H54 (cell line): ENCODE data around the gene PRKG1.
A peak's percentile ranks its signal among the peaks of the same experiment; 100 is the strongest.
"Not testable (repeated sequence)": the region's sequence is repeated elsewhere in the genome, so short reads cannot be mapped to it uniquely, and the experiment has no call there.

ENCODE experiments used
- DNase-seq: peaks from one replicate; pipeline ENCODE4 v3.0.0; 2011; ENCODE audit warnings: low spot score, mixed read lengths; ENCODE audit not compliant: insufficient read length
- FAIRE-seq: peaks from 3 replicates; lab custom pipeline; 2011; peaks lifted over from hg19 to GRCh38; lab: Jason Lieb, UNC
- POLR2A ChIP-seq: IDR thresholded peaks from 2 replicates; pipeline ENCODE4 v1.6.1; 2011; ENCODE audit warnings: low read depth, mild to moderate bottlenecking, low read length

PRKG1 gene

DNA sequence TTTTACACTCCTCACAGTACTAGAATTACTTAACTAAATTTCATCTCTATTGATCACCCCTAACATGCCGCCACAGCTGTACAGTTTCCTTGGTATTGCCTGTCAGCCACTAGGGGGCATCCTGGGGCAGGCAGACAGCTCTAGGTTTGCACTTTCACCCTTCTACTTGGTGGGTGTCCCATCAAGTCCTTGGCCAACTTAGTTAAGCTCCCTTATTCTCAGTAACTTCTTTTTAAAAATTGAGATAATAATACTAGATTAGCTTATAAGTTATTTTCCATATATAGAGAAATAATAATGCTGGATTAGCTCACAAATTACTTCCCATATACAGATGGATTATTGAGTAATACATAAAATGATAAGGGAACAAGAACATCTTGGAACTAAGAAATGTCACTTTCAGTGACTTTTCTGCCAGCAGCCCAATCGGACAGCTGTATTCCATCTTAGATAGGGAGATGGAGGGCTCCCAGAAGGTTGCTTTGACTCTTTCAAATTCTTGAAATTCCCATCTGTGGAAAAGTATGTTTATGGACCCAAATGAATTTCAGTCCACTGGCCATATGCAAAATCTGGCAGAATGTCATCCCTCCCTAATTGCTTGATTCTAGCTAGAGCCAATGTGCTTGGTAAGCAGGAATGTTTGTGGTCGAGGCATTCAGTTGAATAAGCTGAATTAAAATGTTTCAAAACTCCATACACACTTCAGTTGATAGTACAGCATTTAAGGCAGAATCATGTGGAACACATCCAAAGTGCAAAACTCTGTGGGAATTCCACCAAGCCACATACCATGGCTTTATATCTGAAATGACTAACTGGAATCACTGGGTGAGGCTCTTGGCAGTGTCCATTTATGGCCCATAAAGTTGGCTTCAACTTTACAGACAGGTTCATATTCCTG is 315.4 kb downstream of the PRKG1 start:
- DNase-seq (peak; percentile 22), FAIRE-seq (peak; percentile 95)
- no peak for TF ChIP-seq POLR2A

DNA sequence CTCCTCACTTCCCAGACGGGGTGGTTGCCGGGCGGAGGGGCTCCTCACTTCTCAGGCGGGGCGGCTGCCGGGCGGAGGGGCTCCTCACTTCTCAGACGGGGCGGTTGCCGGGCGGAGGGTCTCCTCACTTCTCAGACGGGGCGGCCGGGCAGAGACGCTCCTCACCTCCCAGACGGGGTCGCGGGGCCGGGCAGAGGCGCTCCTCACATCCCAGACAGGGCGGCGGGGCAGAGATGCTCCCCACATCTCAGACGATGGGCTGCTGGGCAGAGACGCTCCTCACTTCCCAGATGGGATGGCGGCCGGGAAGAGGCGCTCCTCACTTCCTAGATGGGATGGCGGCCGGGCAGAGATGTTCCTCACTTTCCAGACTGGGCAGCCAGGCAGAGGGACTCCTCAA is 318.7 kb downstream of the PRKG1 start:
- DNase-seq, FAIRE-seq: not testable (repeated sequence)

DNA sequence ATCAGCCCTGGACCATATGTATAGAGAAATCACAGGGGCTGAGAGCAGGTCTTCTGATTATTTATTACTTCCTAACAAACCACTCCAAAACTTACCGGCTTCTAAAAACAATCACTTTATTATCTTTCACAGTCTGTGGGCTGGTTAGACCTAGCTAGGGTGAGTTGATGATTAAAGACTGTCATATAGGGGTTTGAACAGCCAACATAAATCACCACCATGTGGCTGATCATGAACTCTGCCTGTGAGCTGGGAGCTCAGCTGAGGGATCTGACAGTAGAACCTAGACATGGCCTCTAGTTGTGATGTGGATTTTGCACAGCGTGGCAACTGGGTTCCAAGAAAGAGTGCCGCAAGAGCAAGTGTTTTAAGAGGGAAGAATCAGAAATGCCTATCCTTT is 319.8 kb downstream of the PRKG1 start:
- FAIRE-seq (no peak), DNase-seq (no peak)
- TF ChIP-seq POLR2A: no peak

DNA sequence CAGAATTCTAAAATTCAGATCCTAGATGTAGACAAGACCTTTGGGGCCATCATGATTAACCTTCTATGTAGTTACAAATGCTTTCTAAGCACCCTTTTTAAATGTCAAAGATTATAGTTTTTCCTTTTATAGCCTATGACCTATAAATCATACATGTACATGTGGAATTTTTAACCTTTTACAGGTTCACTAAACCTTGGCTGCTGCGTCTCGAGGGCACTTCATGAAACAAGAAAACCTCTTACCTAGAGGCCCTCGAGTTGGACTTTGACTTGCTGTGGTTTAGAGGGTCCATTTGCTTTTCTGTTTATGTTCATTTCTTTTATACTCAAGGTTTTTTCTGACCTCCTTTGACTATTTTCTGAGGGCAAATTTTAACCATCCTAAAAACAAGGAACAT is 323.0 kb downstream of the PRKG1 start:
- FAIRE-seq: no peak
- no peak for DNase-seq
- no peak for TF ChIP-seq POLR2A

DNA sequence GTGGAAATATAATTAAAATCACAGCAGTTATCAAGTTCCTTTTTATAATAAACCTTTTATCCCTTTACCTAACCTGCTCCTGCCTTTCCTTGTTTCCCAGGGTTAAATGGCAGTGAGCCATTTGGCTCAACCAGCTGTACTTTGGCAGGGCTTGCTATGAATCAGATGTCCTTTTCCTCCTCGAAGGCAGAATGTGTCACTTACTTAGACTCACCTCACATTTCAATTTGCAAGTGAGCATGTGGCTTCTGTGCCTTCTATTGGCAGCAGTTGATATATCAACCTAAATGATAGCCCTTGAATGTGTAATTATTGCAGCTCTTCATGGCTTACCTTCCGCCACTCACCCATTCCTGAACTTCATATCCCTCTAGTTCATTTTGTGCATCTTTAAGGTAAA is 323.4 kb downstream of the PRKG1 start:
- DNase-seq (peak; percentile 62), FAIRE-seq (peak; percentile 92)
- TF ChIP-seq POLR2A: no peak

DNA sequence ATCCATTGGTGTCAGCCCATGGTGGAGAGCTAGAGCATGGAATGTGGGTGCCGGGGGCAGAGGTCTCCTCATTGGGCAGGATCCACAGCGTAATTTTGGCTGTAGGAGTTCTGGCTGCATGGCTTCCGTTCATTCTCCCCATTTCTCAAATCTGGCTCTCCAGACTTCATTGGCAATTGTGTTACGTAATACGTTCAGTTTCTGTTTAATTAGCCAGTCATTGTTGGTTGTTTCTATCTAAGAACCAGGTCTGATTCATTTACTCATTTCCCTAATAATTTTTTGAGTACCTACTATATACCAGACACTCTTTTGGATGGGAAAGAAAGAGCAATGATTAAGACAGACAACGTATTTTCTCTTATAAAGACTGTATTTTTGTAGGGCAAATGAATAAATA is 325.6 kb downstream of the PRKG1 start:
- no peak for TF ChIP-seq POLR2A
- no peak for DNase-seq
- FAIRE-seq: no peak

DNA sequence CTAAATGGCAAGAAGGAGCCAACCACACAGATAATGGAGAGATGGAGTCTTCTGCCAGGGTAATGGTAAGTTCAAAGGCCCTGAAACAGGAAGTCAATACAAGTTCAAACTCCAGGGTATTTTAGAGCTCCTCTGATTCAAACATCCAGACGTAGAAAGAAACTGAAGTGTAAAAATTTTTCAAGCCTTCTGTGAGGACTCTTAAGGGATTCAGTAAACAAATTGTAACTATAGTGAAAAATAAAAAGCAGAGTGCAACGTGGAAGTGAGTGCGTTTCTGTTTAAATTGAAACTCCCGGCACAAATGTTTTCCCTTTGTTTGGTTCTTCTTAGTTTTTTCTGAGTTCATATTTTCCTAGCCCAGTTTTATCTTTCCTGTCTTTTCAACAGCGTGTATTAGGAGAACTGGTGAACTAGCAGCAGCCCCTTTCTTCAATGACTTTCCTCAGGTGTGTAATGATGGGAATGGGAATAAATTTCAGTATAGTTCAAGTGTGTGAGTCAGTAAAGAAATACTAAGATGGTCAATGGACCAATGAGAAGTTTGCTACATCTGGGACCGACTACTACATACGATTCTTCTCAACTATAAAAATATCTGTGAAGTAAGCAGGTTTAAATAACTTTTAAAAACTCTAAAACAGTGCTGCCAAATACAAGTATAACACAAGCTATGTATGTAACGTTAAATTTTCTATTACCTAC is 326.3 kb downstream of the PRKG1 start:
- FAIRE-seq: no peak

DNA sequence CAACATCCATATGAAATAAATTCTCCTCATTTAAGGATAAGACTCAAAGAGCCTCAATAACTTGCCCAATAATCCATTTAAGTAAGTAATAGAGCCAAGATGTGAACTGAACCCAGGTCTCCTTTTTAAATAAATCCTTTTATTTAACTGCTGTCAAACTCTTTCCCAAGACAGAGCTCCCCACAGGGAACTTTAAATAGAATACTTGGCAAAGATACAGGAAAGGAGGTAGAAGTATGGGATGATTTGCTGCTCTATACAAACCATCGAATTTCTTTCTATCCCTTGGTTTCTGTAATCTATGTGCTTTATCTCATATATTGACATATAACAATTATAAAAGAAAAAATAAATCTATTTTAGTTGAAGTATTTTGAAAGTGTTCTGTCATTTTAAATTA is 329.2 kb downstream of the PRKG1 start:
- DNase-seq (no peak), FAIRE-seq (no peak)
- no peak for TF ChIP-seq POLR2A

More for the DNA sequence above, 326.3 kb downstream of the PRKG1 start:
- no peak for TF ChIP-seq POLR2A
- DNase-seq: no peak

DNA sequence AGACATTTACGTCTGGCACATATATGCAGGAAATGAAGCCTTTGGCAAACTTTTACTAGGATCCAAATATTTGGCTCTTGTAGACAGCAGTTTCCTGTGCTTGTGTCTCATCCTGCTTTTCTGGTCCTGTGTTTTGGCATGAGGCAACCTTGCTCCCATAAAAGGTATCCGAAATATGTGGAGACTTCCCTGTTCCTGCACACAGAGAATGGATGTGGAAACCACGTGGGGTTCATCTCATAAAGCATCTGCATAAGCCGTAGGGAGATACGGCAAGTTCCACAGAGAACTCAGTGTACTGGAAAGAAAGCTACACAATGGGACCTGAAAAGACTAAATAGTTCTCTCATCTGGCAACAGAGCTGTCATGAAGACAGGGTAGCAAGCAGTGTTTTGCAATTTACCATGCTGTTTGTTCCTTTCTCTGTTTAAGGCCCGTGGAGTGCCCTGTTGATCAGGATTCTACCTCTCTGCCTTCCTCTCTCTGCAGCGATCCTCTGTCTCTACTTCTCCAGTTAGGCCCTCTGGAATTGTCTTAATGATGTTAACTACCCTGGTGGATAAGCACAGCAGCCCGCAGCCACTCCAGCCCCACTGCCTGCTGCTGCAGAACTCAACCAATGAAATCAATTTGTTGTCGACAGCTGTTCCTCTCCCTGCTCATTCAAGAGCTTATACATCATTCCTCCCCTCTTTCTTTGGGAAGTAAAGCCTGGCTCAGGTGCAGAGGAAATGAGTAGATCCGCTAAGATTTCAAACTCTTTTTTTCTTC is 331.5 kb downstream of the PRKG1 start:
- FAIRE-seq: no peak
- no peak for DNase-seq
- no peak for TF ChIP-seq POLR2A

DNA sequence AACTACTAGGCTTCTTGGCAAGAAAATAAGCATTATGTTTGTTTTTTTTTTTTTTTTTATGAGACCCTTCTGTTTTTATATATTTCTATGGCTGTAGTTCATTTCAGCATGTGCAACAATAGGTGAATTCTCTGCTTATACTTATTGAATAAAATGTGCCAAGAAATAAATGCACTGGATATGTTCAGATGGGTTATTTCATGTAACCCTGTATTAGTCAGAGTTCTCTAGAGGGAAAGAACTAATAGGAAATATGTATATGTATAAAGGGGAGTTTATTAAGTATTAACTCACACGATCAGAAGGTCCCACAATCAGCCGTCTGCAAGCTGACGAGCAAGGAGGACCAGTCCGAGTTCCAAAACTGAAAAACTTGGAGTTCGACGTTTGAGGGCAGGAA is 332.3 kb downstream of the PRKG1 start:
- TF ChIP-seq POLR2A: no peak
- no peak for FAIRE-seq
- DNase-seq: no peak

DNA sequence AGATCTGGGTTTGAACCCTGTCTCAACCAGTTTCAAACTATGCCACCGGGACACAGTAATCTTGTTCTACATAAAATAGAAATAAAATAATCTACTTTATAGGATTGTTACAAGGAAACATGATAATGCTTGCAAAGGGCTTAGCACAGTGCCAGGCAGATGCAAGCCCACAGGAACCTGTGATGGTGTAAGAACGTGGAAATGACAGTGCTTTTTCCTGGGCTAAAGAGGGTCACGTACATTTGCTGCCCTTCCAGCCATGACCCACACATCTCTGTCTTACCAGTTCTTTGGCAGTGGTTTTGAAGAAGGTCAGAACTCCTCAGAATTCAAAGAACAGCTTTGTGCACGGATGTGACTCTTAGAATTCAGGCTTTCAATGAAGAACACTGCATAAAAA is 342.2 kb downstream of the PRKG1 start:
- DNase-seq (no peak), FAIRE-seq (no peak)
- TF ChIP-seq POLR2A: no peak

DNA sequence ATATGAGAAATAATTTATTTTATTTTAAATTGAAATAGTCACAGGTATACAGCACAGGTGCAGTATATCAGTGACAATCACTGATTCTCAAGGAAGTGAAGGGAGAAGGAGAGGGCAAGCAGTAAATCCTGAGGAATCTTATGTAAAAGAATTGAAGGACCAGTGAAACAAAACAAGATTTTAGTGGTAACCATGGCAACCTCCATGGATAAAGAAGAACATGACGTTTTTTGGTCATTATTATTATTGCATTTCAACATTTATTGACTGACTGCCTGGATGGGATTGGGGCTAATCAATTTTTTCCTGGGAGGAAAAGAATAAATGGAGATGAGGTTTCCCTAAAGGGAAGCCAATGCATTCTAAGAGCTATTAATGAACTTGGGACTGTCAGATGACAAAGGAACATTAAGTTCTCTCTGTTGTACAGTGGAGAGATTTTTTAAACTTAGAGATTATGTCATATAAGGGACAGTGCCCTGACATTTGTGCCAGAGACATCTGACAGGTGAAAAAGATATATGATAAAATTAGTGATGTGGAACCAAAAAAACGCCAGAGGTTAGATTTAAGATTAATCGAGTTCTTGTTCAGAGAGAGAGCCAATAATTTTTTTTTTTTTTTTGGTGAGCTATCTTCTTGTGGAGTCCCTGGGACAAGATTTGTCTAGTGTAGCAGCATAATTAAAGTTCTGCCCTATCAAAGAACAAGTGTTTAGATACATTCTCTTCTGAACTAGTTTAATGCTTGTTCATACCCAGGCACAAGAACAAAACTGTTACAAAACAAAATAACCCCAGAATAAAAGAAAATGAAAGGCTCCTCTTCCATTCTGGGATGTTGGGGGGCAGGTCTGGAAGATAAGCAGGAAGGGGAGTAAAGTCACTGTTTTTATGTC is 345.2 kb downstream of the PRKG1 start:
- DNase-seq: no peak
- FAIRE-seq: no peak
- no peak for TF ChIP-seq POLR2A

DNA sequence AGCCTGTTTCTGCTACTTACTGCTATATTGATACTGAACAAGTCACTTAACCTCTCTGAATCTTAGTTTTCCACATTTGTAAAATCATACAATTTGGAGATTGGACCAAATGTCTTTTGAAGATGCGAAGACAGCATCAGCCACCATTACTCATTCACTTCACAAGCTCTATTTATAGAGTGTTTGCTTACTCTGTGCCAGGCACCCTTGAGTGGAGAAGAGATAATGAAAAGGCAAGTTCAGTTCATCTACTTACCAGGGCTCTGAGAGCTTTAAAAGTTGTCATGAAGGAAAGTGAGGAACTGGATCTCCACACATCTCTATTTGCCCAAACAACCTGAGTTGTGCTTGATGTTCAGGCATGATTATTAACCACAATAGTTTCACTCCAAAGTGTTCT is 347.6 kb downstream of the PRKG1 start:
- TF ChIP-seq POLR2A: no peak
- FAIRE-seq (no peak), DNase-seq (no peak)
